Measurements from ENCODE around the gene SORBS1. TPM values are rescaled to one million over a fixed set of nuclear protein-coding genes. Genes with fewer than 3 reads are reported as not detected.

SORBS1 gene
- total and polyA plus RNA-seq, 2 of the 13 experiments (the other 11 are each of a cell fraction or from before 2014, with no cell fraction given) = 16.8 to 39.8 TPM

GRCh38 chr10:95273393-95274312 lies 287.5 kb downstream of the SORBS1 start:
- Histone ChIP-seq H3K36me3 (replicated peaks in 1 of 2; ENCODE audit: control insufficient read depth in 1 of 2, insufficient read depth in 2 of 2, low read length in 2 of 2) (peaks cover 4 to 26% of the 10 kb centered on the region in 2 experiments), H3K4me2 (ENCODE audit: low read depth, low read length) (peak overlapping the region; percentile 85), H3K27me3 (ENCODE audit: control insufficient read depth in 1 of 2, insufficient read depth in 2 of 2, low read length in 2 of 2) (no peaks in the 10 kb centered on the region), H4K20me1 (ENCODE audit: insufficient read depth, low read length) (0 out of 2 replicates have a peak, but pooled peaks cover 12% of the 10 kb centered on the region), H3K27ac (ENCODE audit: extremely low read length, insufficient read depth, low read length) (peak overlapping the region; percentile 74), H3K4me3 (replicated peaks in 1 of 3; ENCODE audit: insufficient read depth in 1 of 3, low read depth in 2 of 3, low read length in 3 of 3) (peak overlapping the region; percentile 19 to 60 (median 25); a peak in 4 of 6 replicates), H2AFZ (ENCODE audit: low read length) (no peak overlapping the region), H3K9ac (ENCODE audit: insufficient read depth, low read depth, low read length) (peak overlapping the region; percentile 55), H3K4me1 (ENCODE audit: insufficient read depth, low read length) (peaks cover 70% of the 10 kb centered on the region), H3K9me3 (ENCODE audit: low read length) (no peaks in the 10 kb centered on the region), H3K79me2 (ENCODE audit: insufficient read depth, low read length) (peaks cover 69% of the 10 kb centered on the region)
- ChIA-PET POLR2A (interaction anchor here (0.9 to 1.3 kb wide), 2 partner anchors 8 to 13 kb away, joined by 3 to 4 read pairs; no protein-coding TSS in a partner anchor), CTCF (ENCODE audit: low intra/inter-chr PET ratio, low total read pairs) (no interaction called here)
- peak; percentile 98 for DNase-seq (ENCODE audit: low spot score)
- TSS peak; percentile 74 for BruUV-seq (replicated peaks)
- peak; percentile 92 for ATAC-seq
- WGBS (ENCODE audit: low lambda C conversion rate) = 7% methylated on average over 12 of the region's 13 CpGs
- in situ Hi-C loops (cut with HindIII; ENCODE audit: extremely low pct_ligation_motif_present, low pct_unique_long_range_greater_than_20kb) = no loop called here
- intact Hi-C loops (cut with micrococcal nuclease; ENCODE audit: unreplicated experiment) = loop anchor here (1.0 kb wide), 1 partner anchor 10 kb away; no protein-coding TSS in a partner anchor
- peak; percentile 95 for FAIRE-seq
- TF ChIP-seq ZNF614 (CRISPR knock-in tag; IDR thresholded peaks at IDR 0.05; ENCODE audit: borderline replicate concordance) (peak; percentile 71), ZNF644 (CRISPR knock-in tag; IDR thresholded peaks at IDR 0.05; ENCODE audit: low read depth) (peak; percentile 60; the same call in 1 of the 2 replicates), MED1 (CRISPR knock-in tag; IDR thresholded peaks at IDR 0.05) (peak; percentile 89), ESRRA (CRISPR knock-in tag; IDR thresholded peaks at IDR 0.05; ENCODE audit: low read depth) (0 out of 2 replicates have a peak, but pooled peaks have one; percentile 41), POGZ (CRISPR knock-in tag; IDR thresholded peaks at IDR 0.05) (peak; percentile 61), ZSCAN25 (CRISPR knock-in tag; IDR thresholded peaks at IDR 0.05) (no peak), ZBED4 (CRISPR knock-in tag; IDR thresholded peaks at IDR 0.05; ENCODE audit: borderline replicate concordance) (peak; percentile 71; the same call in 1 of the 2 replicates), SRF (IDR thresholded peaks at IDR 0.05; ENCODE audit: low read depth, low read length) (peak; percentile 30; the same call in 1 of the 2 replicates), RFXAP (CRISPR knock-in tag; IDR thresholded peaks at IDR 0.05; ENCODE audit: borderline replicate concordance) (0 out of 2 replicates have a peak, but pooled peaks have one; percentile 65), LRRFIP1 (CRISPR knock-in tag; conservative IDR thresholded peaks at IDR 0.05) (no peak), ELK4 (CRISPR knock-in tag; IDR thresholded peaks at IDR 0.05; ENCODE audit: borderline replicate concordance) (no peak)
